ENCODE data around the gene SNX30.

SNX30 gene

GRCh38 chr9:112890106-112891081, 139.8 kb downstream of the SNX30 start, which contains the start of gene SLC46A2:
Gene SLC46A2 (minus strand): TSS chr9:112890876. CDS start chr9:112890681, 195 bp downstream.
- Histone ChIP-seq H3K4me1 (ENCODE audit: insufficient read depth, low read length) (no peaks in the 10 kb centered on the region), H3K27me3 (ENCODE audit: insufficient read depth, low read length) (peaks cover 41% of the 10 kb centered on the region), H3K4me3 (ENCODE audit: low read length) (peak within 1 kb of the TSS; percentile 60), H3K36me3 (ENCODE audit: insufficient read depth, low read length) (no peaks in the 10 kb centered on the region), H3K9ac (ENCODE audit: low read depth, low read length) (peak within 1 kb of the TSS; percentile 41; the same call in 1 of the 2 replicates), H3K27ac (ENCODE audit: low read depth, low read length) (no peak within 1 kb of the TSS), H3K9me3 (ENCODE audit: insufficient read depth, low read depth, low read length) (no peaks in the 10 kb centered on the region)
- 19% methylated on average over 78 of the region's 78 CpGs for WGBS

GRCh38 chr9:112891521-112891920, 141.0 kb downstream of the SNX30 start:
- WGBS: 92% methylated on average over 3 of the region's 3 CpGs
- H3K27me3 ChIP-seq (ENCODE audit: insufficient read depth, low read length): peaks cover 41% of the 10 kb centered on the region
- H3K4me3 ChIP-seq (ENCODE audit: low read length): no peak overlapping the region
- no peaks in the 10 kb centered on the region for H3K36me3 ChIP-seq (ENCODE audit: insufficient read depth, low read length)
- H3K9me3 ChIP-seq (ENCODE audit: insufficient read depth, low read depth, low read length): no peaks in the 10 kb centered on the region
- H3K27ac ChIP-seq (ENCODE audit: low read depth, low read length): no peak overlapping the region
- H3K9ac ChIP-seq (ENCODE audit: low read depth, low read length): no peak overlapping the region
- H3K4me1 ChIP-seq (ENCODE audit: insufficient read depth, low read length): no peaks in the 10 kb centered on the region

GRCh38 chr9:112892981-112893380, 142.4 kb downstream of the SNX30 start:
- no peaks in the 10 kb centered on the region for H3K9me3 ChIP-seq (ENCODE audit: insufficient read depth, low read depth, low read length)
- 94% methylated on average over 2 of the region's 2 CpGs for WGBS
- H3K9ac ChIP-seq (ENCODE audit: low read depth, low read length): no peak overlapping the region
- no peak overlapping the region for H3K27ac ChIP-seq (ENCODE audit: low read depth, low read length)
- H3K4me1 ChIP-seq (ENCODE audit: insufficient read depth, low read length): no peaks in the 10 kb centered on the region
- no peaks in the 10 kb centered on the region for H3K36me3 ChIP-seq (ENCODE audit: insufficient read depth, low read length)
- peaks cover 41% of the 10 kb centered on the region for H3K27me3 ChIP-seq (ENCODE audit: insufficient read depth, low read length)
- no peak overlapping the region for H3K4me3 ChIP-seq (ENCODE audit: low read length)

GRCh38 chr9:112894041-112894440, 143.5 kb downstream of the SNX30 start:
- Histone ChIP-seq H3K27me3 (ENCODE audit: insufficient read depth, low read length) (peaks cover 41% of the 10 kb centered on the region), H3K36me3 (ENCODE audit: insufficient read depth, low read length) (no peaks in the 10 kb centered on the region), H3K9me3 (ENCODE audit: insufficient read depth, low read depth, low read length) (no peaks in the 10 kb centered on the region), H3K9ac (ENCODE audit: low read depth, low read length) (no peak overlapping the region), H3K27ac (ENCODE audit: low read depth, low read length) (no peak overlapping the region), H3K4me3 (ENCODE audit: low read length) (no peak overlapping the region), H3K4me1 (ENCODE audit: insufficient read depth, low read length) (no peaks in the 10 kb centered on the region)
- 92% methylated on average over 1 of the region's 1 CpG for WGBS

- H3K9me3 ChIP-seq (ENCODE audit: insufficient read depth, low read depth, low read length): no peaks in the 10 kb centered on the region
- H3K4me1 ChIP-seq (ENCODE audit: insufficient read depth, low read length): no peaks in the 10 kb centered on the region
- H3K9ac ChIP-seq (ENCODE audit: low read depth, low read length): no peak overlapping the region
- no peak overlapping the region for H3K4me3 ChIP-seq (ENCODE audit: low read length)
- no peak overlapping the region for H3K27ac ChIP-seq (ENCODE audit: low read depth, low read length)
- 100% methylated on average over 1 of the region's 1 CpG for WGBS
- peaks cover 35% of the 10 kb centered on the region for H3K27me3 ChIP-seq (ENCODE audit: insufficient read depth, low read length)
- H3K36me3 ChIP-seq (ENCODE audit: insufficient read depth, low read length): no peaks in the 10 kb centered on the region
Observed at GRCh38 chr9:112894699-112895098, 144.1 kb downstream of the SNX30 start.

GRCh38 chr9:112896131-112896530, 145.6 kb downstream of the SNX30 start:
- WGBS: 66% methylated on average over 3 of the region's 3 CpGs

GRCh38 chr9:112898872-112899311, 148.3 kb downstream of the SNX30 start:
- Histone ChIP-seq H3K4me1 (ENCODE audit: insufficient read depth, low read length) (no peaks in the 10 kb centered on the region), H3K4me3 (ENCODE audit: low read length) (no peak overlapping the region), H3K9me3 (ENCODE audit: insufficient read depth, low read depth, low read length) (no peaks in the 10 kb centered on the region), H3K9ac (ENCODE audit: low read depth, low read length) (no peak overlapping the region), H3K27me3 (ENCODE audit: insufficient read depth, low read length) (0 out of 2 replicates have a peak, but pooled peaks cover 3% of the 10 kb centered on the region), H3K27ac (ENCODE audit: low read depth, low read length) (no peak overlapping the region), H3K36me3 (ENCODE audit: insufficient read depth, low read length) (no peaks in the 10 kb centered on the region)
- 75% methylated on average over 4 of the region's 6 CpGs for WGBS

More at GRCh38 chr9:112896131-112896530, 145.6 kb downstream of the SNX30 start:
- Histone ChIP-seq H3K27ac (ENCODE audit: low read depth, low read length) (no peak overlapping the region), H3K4me1 (ENCODE audit: insufficient read depth, low read length) (no peaks in the 10 kb centered on the region), H3K27me3 (ENCODE audit: insufficient read depth, low read length) (peaks cover 20% of the 10 kb centered on the region), H3K9ac (ENCODE audit: low read depth, low read length) (no peak overlapping the region), H3K4me3 (ENCODE audit: low read length) (no peak overlapping the region), H3K9me3 (ENCODE audit: insufficient read depth, low read depth, low read length) (no peaks in the 10 kb centered on the region), H3K36me3 (ENCODE audit: insufficient read depth, low read length) (no peaks in the 10 kb centered on the region)

- Histone ChIP-seq H3K4me3 (ENCODE audit: low read length) (no peak overlapping the region), H3K27ac (ENCODE audit: low read depth, low read length) (no peak overlapping the region), H3K4me1 (ENCODE audit: insufficient read depth, low read length) (no peaks in the 10 kb centered on the region), H3K9ac (ENCODE audit: low read depth, low read length) (no peak overlapping the region), H3K36me3 (ENCODE audit: insufficient read depth, low read length) (no peaks in the 10 kb centered on the region), H3K9me3 (ENCODE audit: insufficient read depth, low read depth, low read length) (no peaks in the 10 kb centered on the region), H3K27me3 (ENCODE audit: insufficient read depth, low read length) (no peaks in the 10 kb centered on the region)
- 91% methylated on average over 2 of the region's 4 CpGs for WGBS
Observed at GRCh38 chr9:112900488-112900887, 149.9 kb downstream of the SNX30 start.

- Histone ChIP-seq H3K9ac (ENCODE audit: low read depth, low read length) (no peak overlapping the region), H3K4me3 (ENCODE audit: low read length) (no peak overlapping the region), H3K9me3 (ENCODE audit: insufficient read depth, low read depth, low read length) (no peaks in the 10 kb centered on the region), H3K27ac (ENCODE audit: low read depth, low read length) (no peak overlapping the region), H3K36me3 (ENCODE audit: insufficient read depth, low read length) (no peaks in the 10 kb centered on the region), H3K27me3 (ENCODE audit: insufficient read depth, low read length) (no peaks in the 10 kb centered on the region), H3K4me1 (ENCODE audit: insufficient read depth, low read length) (no peaks in the 10 kb centered on the region)
- 83% methylated on average over 1 of the region's 1 CpG for WGBS
Observed at GRCh38 chr9:112900901-112901300, 150.3 kb downstream of the SNX30 start.

GRCh38 chr9:112905084-112905483, 154.5 kb downstream of the SNX30 start:
- Histone ChIP-seq H3K27ac (ENCODE audit: low read depth, low read length) (no peak overlapping the region), H3K27me3 (ENCODE audit: insufficient read depth, low read length) (no peaks in the 10 kb centered on the region), H3K9ac (ENCODE audit: low read depth, low read length) (no peak overlapping the region), H3K4me3 (ENCODE audit: low read length) (no peak overlapping the region), H3K36me3 (ENCODE audit: insufficient read depth, low read length) (no peaks in the 10 kb centered on the region), H3K9me3 (ENCODE audit: insufficient read depth, low read depth, low read length) (no peaks in the 10 kb centered on the region), H3K4me1 (ENCODE audit: insufficient read depth, low read length) (no peaks in the 10 kb centered on the region)
- 76% methylated on average over 4 of the region's 4 CpGs for WGBS

GRCh38 chr9:112911736-112912135, 161.2 kb downstream of the SNX30 start:
- Histone ChIP-seq H3K4me3 (ENCODE audit: low read length) (no peak overlapping the region), H3K9me3 (ENCODE audit: insufficient read depth, low read depth, low read length) (0 out of 2 replicates have a peak, but pooled peaks cover 2% of the 10 kb centered on the region), H3K36me3 (ENCODE audit: insufficient read depth, low read length) (no peaks in the 10 kb centered on the region), H3K27me3 (ENCODE audit: insufficient read depth, low read length) (peaks cover 18% of the 10 kb centered on the region), H3K4me1 (ENCODE audit: insufficient read depth, low read length) (no peaks in the 10 kb centered on the region), H3K27ac (ENCODE audit: low read depth, low read length) (no peak overlapping the region), H3K9ac (ENCODE audit: low read depth, low read length) (no peak overlapping the region)
- 92% methylated on average over 2 of the region's 2 CpGs for WGBS

Measured in HUES64 (cell line).